Astrocyte (in vitro differentiated cells and primary cell): Measurements from ENCODE around the gene ACOT7. TPM values are rescaled to one million over a fixed set of nuclear protein-coding genes. Genes with fewer than 3 reads are reported as not detected.

Experiments
- DNase-seq: peaks from one replicate; pipeline ENCODE4 v3.0.0-alpha.2; 2010; ENCODE audit warnings: low read depth
- FAIRE-seq: peaks from 2 replicates; lab custom pipeline; 2011; peaks lifted over from hg19 to GRCh38; lab: Jason Lieb, UNC
- H2AFZ ChIP-seq: 2 replicates; pipeline ENCODE4 v1.6.0; 2012; ENCODE audit warnings: low read depth, low read length, inconsistent platforms
- H3K27ac ChIP-seq: 2 replicates; pipeline ENCODE4 v1.5.1; 2011; ENCODE audit warnings: low read depth, low read length, inconsistent platforms
- H3K27me3 ChIP-seq: 2 replicates; pipeline ENCODE4 v1.6.0; 2011; ENCODE audit warnings: low read length, inconsistent platforms; ENCODE audit not compliant: insufficient read depth
- H3K36me3 ChIP-seq: 2 replicates; pipeline ENCODE4 v1.5.1; 2011; ENCODE audit warnings: low read length, inconsistent platforms; ENCODE audit not compliant: insufficient read depth
- H3K4me1 ChIP-seq: 2 replicates; pipeline ENCODE4 v1.5.1; 2011; ENCODE audit warnings: low read length, inconsistent platforms; ENCODE audit not compliant: insufficient read depth
- H3K4me2 ChIP-seq: 2 replicates; pipeline ENCODE4 v1.6.0; 2012; ENCODE audit warnings: low read length, inconsistent platforms
- H3K4me3 ChIP-seq: 2 replicates; pipeline ENCODE4 v1.5.1; 2011; ENCODE audit warnings: low read depth, mild to moderate bottlenecking, low read length, inconsistent platforms; ENCODE audit not compliant: insufficient read depth
- H3K79me2 ChIP-seq: 2 replicates; pipeline ENCODE4 v1.6.0; 2012; ENCODE audit warnings: mild to moderate bottlenecking, low read length, inconsistent platforms; ENCODE audit not compliant: insufficient read depth
- H3K9ac ChIP-seq: 2 replicates; pipeline ENCODE4 v1.6.0; 2012; ENCODE audit warnings: mild to moderate bottlenecking, low read length, inconsistent platforms
- H3K9me3 ChIP-seq: 2 replicates; pipeline ENCODE4 v1.5.1; 2012; ENCODE audit warnings: low read depth, mild to moderate bottlenecking, low read length, inconsistent platforms; ENCODE audit not compliant: insufficient read depth
- H4K20me1 ChIP-seq: 2 replicates; pipeline ENCODE4 v1.6.0; 2012; ENCODE audit warnings: low read length, inconsistent platforms; ENCODE audit not compliant: insufficient read depth
- H3K27ac Mint-ChIP-seq: one replicate; pipeline ENCODE4 v1.8.0; 2021; ENCODE audit warnings: mild to moderate bottlenecking, mixed read lengths; ENCODE audit not compliant: unreplicated experiment
- H3K27me3 Mint-ChIP-seq: one replicate; pipeline ENCODE4 v1.8.0; 2021; ENCODE audit warnings: low read depth, mixed read lengths; ENCODE audit not compliant: unreplicated experiment
- H3K36me3 Mint-ChIP-seq: one replicate; pipeline ENCODE4 v1.8.0; 2021; ENCODE audit warnings: low read depth, mixed read lengths; ENCODE audit not compliant: unreplicated experiment
- H3K4me1 Mint-ChIP-seq: one replicate; pipeline ENCODE4 v1.8.0; 2021; ENCODE audit warnings: low read depth, mixed read lengths; ENCODE audit not compliant: unreplicated experiment
- H3K4me3 Mint-ChIP-seq: one replicate; pipeline ENCODE4 v1.8.0; 2021; ENCODE audit warnings: mild to moderate bottlenecking, moderate library complexity, mixed read lengths; ENCODE audit not compliant: unreplicated experiment
- H3K9me3 Mint-ChIP-seq: one replicate; pipeline ENCODE4 v1.8.0; 2021; ENCODE audit warnings: mild to moderate bottlenecking, mixed read lengths; ENCODE audit not compliant: unreplicated experiment
- EZH2 ChIP-seq: IDR thresholded peaks from 2 replicates; pipeline ENCODE4 v1.6.1; 2012; ENCODE audit warnings: mild to moderate bottlenecking, low read length, inconsistent platforms; ENCODE audit not compliant: insufficient read depth
- total RNA-seq: library from RNA; stranded (reverse); gene quantifications from 2 replicates; pipeline ENCODE4 v1.2.1, GENCODE V29; 2021
- TF ChIP-seq, protein P1 (sequence below): IDR thresholded peaks from 2 replicates; pipeline ENCODE4 v1.5.1; 2011; ENCODE audit warnings: low read depth, mild to moderate bottlenecking, inconsistent platforms, low read length, moderate library complexity; ENCODE audit not compliant: insufficient read depth

Gene ACOT7
- total RNA-seq, 1 donor from 2014 or later = 91.1 TPM

- DNase-seq (no peak), FAIRE-seq (no peak)
- peaks cover 51% of the 10 kb centered on the region for H3K27me3 Mint-ChIP-seq
Measured at GRCh38 chr1:6246497-6247467, 146.8 kb downstream of the ACOT7 start.

DNA sequence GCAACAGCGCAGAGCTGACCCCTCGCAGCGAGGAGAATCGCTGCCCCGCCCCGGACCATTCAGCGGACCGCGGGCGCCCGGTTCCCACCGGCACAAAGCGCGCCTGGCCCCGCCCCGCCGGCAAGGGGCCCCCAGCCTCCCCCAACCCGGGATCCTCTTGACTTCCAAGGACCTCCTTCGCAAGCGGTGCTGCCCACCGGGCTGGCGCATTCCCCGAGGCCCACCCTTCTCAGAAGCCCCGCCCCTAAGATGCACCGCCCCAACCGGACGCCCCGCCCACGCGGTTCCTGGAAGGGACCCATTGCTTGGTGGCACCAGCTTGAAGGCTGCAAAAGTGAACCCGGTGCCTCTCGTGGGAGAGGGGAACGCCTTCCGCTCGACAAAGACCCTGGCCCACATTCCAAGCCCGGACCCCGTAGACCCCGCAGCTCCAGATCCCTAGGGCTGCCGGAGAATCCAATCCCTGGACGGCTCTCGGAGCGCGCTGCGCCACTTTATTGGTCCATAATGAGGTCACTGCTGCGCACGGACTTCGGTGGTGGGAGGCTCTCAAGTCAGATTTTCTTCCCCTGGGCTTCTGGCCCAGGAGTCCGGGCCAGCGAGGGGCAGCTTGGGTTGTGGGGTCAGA, 147.6 kb downstream of the ACOT7 start:
- Histone ChIP-seq H3K9ac (no peak overlapping the region), H3K4me2 (peak overlapping the region; percentile 80), H3K27me3 (peaks cover 35% of the 10 kb centered on the region), H4K20me1 (peaks cover 18% of the 10 kb centered on the region), H3K4me3 (no peak overlapping the region), H3K27ac (no peak overlapping the region), H3K9me3 (no peaks in the 10 kb centered on the region), H3K4me1 (peaks cover 4% of the 10 kb centered on the region), H3K36me3 (no peaks in the 10 kb centered on the region), H3K79me2 (no peaks in the 10 kb centered on the region), H2AFZ (no peak overlapping the region)
- Mint-ChIP-seq H3K27ac (peak overlapping the region; percentile 34), H3K27me3 (peaks cover 54% of the 10 kb centered on the region), H3K4me1 (no peaks in the 10 kb centered on the region), H3K36me3 (no peaks in the 10 kb centered on the region), H3K4me3 (no peak overlapping the region), H3K9me3 (no peaks in the 10 kb centered on the region)
- DNase-seq = no peak
- FAIRE-seq = no peak
- TF ChIP-seq, protein P1, sequence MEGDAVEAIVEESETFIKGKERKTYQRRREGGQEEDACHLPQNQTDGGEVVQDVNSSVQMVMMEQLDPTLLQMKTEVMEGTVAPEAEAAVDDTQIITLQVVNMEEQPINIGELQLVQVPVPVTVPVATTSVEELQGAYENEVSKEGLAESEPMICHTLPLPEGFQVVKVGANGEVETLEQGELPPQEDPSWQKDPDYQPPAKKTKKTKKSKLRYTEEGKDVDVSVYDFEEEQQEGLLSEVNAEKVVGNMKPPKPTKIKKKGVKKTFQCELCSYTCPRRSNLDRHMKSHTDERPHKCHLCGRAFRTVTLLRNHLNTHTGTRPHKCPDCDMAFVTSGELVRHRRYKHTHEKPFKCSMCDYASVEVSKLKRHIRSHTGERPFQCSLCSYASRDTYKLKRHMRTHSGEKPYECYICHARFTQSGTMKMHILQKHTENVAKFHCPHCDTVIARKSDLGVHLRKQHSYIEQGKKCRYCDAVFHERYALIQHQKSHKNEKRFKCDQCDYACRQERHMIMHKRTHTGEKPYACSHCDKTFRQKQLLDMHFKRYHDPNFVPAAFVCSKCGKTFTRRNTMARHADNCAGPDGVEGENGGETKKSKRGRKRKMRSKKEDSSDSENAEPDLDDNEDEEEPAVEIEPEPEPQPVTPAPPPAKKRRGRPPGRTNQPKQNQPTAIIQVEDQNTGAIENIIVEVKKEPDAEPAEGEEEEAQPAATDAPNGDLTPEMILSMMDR = no peak
- no peak for TF ChIP-seq EZH2

More at GRCh38 chr1:6246497-6247467, 146.8 kb downstream of the ACOT7 start:
- Mint-ChIP-seq H3K4me3 (no peak overlapping the region), H3K36me3 (no peaks in the 10 kb centered on the region), H3K9me3 (no peaks in the 10 kb centered on the region), H3K4me1 (no peaks in the 10 kb centered on the region), H3K27ac (no peak overlapping the region)
- no peak overlapping the region for H3K4me3 ChIP-seq
- H3K4me1 ChIP-seq = peaks cover 4% of the 10 kb centered on the region
- no peak overlapping the region for H3K27ac ChIP-seq
- no peak overlapping the region for H3K9ac ChIP-seq
- H3K27me3 ChIP-seq = peaks cover 31% of the 10 kb centered on the region
- peaks cover 18% of the 10 kb centered on the region for H4K20me1 ChIP-seq
- H3K4me2 ChIP-seq = peak overlapping the region; percentile 80
- no peak for TF ChIP-seq EZH2
- TF ChIP-seq, protein P1 = peak; percentile 68
- H2AFZ ChIP-seq = no peak overlapping the region
- H3K9me3 ChIP-seq = no peaks in the 10 kb centered on the region
- H3K79me2 ChIP-seq = no peaks in the 10 kb centered on the region
- no peaks in the 10 kb centered on the region for H3K36me3 ChIP-seq
